ENCODE measurements around the gene SLC4A2. TPM values are rescaled to one million over a fixed set of nuclear protein-coding genes. Genes with fewer than 3 reads are reported as not detected.

Gene SLC4A2
- total RNA-seq, 4 donors from 2014 or later = 39.8 to 53.7 (median 45.0) TPM

DNA sequence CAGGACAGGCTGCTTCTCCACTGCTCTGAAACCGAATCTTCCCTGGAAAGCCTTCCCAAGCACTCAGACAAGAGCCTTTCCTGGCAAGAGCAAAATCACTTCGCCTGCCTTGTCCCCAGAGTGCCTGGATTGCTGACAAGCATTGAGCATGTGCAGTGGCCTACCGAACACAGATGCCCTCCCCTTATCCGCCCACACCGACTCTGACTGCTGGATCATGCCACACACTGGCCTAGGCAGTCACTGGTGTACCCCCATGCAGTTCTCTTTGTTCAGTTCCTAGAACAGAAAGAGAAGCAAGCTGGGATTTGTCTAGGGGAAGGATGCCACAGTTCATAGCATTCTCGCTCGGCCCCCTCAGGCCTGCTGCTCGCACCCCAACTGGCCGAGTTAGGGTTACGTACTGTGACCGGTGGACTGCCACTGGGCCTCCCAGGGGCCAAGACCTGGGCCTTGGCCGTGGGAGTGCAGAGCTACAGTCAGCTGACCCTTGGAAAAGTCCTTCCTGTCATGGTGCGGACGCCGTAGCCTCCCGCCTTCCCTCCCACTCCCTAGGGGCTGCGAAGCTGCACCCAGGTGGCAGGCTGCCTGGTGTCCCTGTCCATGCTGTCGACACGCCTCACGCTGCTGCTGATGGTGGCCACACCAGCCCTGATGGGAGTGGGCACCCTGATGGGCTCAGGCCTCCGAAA, 24.2 kb upstream of the SLC4A2 start:
- no peaks in the 10 kb centered on the region for H3K27me3 ChIP-seq
- H3K4me1 ChIP-seq = peaks cover 8 to 19% (median 16%) of the 10 kb centered on the region in 3 donors
- intact Hi-C loops (cut with DNase I) = no loop called here
- WGBS, 2 donors = 78 to 90% methylated on average over 12 to 14 of the region's 21 CpGs
- H3K36me3 ChIP-seq = peaks cover 9 to 73% (median 16%) of the 10 kb centered on the region in 3 donors
- no peak overlapping the region for H3K27ac ChIP-seq
- TF ChIP-seq, protein P1, sequence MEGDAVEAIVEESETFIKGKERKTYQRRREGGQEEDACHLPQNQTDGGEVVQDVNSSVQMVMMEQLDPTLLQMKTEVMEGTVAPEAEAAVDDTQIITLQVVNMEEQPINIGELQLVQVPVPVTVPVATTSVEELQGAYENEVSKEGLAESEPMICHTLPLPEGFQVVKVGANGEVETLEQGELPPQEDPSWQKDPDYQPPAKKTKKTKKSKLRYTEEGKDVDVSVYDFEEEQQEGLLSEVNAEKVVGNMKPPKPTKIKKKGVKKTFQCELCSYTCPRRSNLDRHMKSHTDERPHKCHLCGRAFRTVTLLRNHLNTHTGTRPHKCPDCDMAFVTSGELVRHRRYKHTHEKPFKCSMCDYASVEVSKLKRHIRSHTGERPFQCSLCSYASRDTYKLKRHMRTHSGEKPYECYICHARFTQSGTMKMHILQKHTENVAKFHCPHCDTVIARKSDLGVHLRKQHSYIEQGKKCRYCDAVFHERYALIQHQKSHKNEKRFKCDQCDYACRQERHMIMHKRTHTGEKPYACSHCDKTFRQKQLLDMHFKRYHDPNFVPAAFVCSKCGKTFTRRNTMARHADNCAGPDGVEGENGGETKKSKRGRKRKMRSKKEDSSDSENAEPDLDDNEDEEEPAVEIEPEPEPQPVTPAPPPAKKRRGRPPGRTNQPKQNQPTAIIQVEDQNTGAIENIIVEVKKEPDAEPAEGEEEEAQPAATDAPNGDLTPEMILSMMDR (IDR thresholded peaks at IDR 0.05) = no peak
- no peak for TF ChIP-seq POLR2A (IDR thresholded peaks at IDR 0.05)
- DNase-seq = no peak
- H3K4me3 ChIP-seq = no peak overlapping the region
- no peaks in the 10 kb centered on the region for H3K9me3 ChIP-seq

DNA sequence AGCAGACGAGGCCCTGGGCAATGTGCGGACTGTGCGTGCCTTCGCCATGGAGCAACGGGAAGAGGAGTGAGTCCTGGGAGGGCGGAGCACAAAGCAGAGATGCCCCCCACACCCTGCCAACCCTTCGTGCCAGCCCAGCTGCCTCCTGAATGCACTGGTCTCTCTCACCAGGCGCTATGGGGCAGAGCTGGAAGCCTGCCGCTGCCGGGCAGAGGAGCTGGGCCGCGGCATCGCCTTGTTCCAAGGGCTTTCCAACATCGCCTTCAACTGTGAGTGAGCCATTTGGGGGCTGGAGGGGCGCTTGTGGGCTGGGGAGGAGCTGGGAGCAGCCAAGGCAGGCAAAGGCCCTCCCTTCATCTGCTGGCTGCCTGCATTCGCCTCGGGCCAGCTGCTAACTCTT, 23.5 kb upstream of the SLC4A2 start:
- Histone ChIP-seq H3K36me3 (peaks cover 9 to 72% (median 16%) of the 10 kb centered on the region in 3 donors), H3K27me3 (no peaks in the 10 kb centered on the region), H3K4me3 (no peak overlapping the region), H3K27ac (no peak overlapping the region), H3K4me1 (peaks cover 8 to 19% (median 16%) of the 10 kb centered on the region in 3 donors), H3K9me3 (no peaks in the 10 kb centered on the region)
- no CpG with 5 or more reads among the region's 17 CpGs for WGBS, 2 donors
- TF ChIP-seq, protein P1 (IDR thresholded peaks at IDR 0.05) = no peak
- no peak for TF ChIP-seq POLR2A (IDR thresholded peaks at IDR 0.05)
- no peak for DNase-seq
- intact Hi-C loops (cut with DNase I) = no loop called here

DNA sequence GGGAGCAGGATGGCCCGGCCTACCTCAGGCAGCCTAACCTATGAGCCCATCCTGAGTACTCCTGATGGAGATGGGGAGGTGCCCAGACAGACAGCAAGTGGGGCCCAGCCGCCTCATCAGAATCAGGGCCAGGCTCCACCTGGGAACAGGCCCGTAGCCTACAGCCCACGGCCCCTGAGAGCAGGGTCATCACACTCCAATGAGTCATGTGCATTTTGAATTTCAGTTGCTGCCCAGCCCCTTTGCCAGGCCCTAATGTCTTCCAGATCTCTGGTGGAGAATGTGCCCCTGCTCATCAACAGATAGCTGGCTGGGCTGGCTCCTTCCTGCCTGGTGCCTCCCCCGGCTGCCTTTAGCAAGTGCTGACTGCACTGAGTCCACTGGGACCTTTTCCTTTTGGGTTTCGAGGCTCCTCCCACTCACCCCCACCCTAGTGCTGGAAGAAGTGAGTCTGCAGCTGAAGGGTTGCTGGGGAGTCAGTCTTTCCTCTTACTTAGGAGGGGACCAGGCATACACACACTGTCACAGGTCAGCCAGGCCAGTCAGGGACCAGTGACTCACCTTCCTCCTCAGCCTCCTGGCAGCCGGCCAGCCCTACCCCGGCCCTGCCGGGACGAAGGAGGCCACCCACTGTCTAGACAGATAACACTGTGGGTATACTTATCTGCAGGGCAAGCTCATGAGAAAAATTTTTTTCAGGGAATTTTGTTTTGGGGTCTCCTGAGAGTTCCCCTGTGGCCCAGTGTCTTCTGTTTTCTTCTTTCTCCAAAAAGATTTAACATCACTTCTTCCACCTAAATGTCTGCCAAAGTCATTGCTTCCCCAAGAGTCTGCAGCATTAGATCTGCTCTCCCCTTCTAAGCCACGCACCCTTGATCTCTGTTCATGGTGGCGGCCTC, 20.2 kb upstream of the SLC4A2 start:
- Histone ChIP-seq H3K4me1 (peaks cover 8 to 19% (median 16%) of the 10 kb centered on the region in 3 donors), H3K9me3 (no peaks in the 10 kb centered on the region), H3K4me3 (no peak overlapping the region), H3K36me3 (peaks cover 16 to 68% (median 18%) of the 10 kb centered on the region in 3 donors), H3K27ac (peak overlapping the region; percentile 16 to 62 (median 46)), H3K27me3 (no peaks in the 10 kb centered on the region)
- TF ChIP-seq, protein P1 (IDR thresholded peaks at IDR 0.05) = no peak
- TF ChIP-seq POLR2A (IDR thresholded peaks at IDR 0.05) = no peak
- no peak for DNase-seq
- 23 to 67% methylated on average over 5 to 7 of the region's 12 CpGs for WGBS, 2 donors
- intact Hi-C loops (cut with DNase I) = no loop called here

DNA sequence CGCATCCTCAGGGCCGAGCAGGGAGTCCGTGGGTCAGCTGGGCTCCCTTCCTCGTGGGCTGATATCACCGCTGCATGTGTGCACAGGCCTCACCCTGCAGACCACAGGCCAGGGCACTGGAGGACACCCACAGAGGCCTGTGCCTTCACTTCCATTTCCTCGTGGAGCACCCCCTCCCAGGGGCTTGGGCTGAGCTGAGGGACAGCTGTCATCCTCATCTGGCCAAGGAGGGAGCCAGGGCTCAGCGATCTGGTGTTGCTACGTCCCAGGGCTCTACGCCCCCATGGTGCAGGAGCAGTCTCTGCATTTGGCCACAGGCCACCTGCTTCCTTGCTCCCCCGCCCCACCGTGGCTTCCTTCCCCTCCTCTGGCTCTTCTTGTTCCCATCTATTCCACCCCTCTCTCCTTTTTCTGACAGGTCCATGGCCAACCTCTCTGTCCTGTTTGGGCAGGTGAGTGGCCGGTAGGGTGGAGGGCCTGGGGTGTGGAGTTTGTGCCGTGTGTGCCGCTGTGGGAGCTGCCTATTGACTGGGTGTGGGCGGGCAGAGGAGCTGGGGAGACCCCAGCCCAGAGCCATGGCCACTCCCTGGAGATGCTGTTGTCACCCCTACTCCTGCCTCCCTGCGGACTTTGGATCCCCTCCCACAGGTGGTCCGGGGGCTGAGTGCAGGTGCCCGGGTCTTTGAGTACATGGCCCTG, 19.4 kb upstream of the SLC4A2 start:
- no peak overlapping the region for H3K4me3 ChIP-seq
- H3K27me3 ChIP-seq = no peaks in the 10 kb centered on the region
- peak overlapping the region in 2 of 4 donors; percentile 2 to 62 for H3K27ac ChIP-seq
- 33 to 69% methylated on average over 4 to 9 of the region's 18 CpGs for WGBS, 2 donors
- peaks cover 8 to 19% (median 16%) of the 10 kb centered on the region in 3 donors for H3K4me1 ChIP-seq
- no peaks in the 10 kb centered on the region for H3K9me3 ChIP-seq
- no peak for DNase-seq
- TF ChIP-seq POLR2A (IDR thresholded peaks at IDR 0.05) = no peak
- TF ChIP-seq, protein P1 (IDR thresholded peaks at IDR 0.05) = no peak
- peaks cover 16 to 68% (median 18%) of the 10 kb centered on the region in 3 donors for H3K36me3 ChIP-seq
- intact Hi-C loops (cut with DNase I) = no loop called here
